WTC11 (cell line): ENCODE results near the gene LMO1. TPM values are rescaled to one million over a fixed set of nuclear protein-coding genes. Genes with fewer than 3 reads are reported as not detected.

Source experiments
- ATAC-seq: fragments of 200-7000 bp; cut with Tn5 transposase; 2 replicates; pipeline ENCODE4 v1.10.0; 2021; ENCODE audit warnings: mild to moderate bottlenecking, moderate library complexity
- CTCF ChIA-PET: fragments of 300-600 bp; sonication (Branson Sonifier 250); formaldehyde crosslinking; loops from one replicate; lab custom pipeline; 2021; ENCODE audit warnings: antibody characterized with exemption; lab: Charles Lee
- POLR2A ChIA-PET: fragments of 350-600 bp; sonication (Branson Sonifier 250); formaldehyde crosslinking; loops from one replicate; lab custom pipeline; 2021; ENCODE audit warnings: antibody characterized with exemption; lab: Charles Lee
- DNase-seq: peaks from one replicate; pipeline ENCODE4 v3.0.0; 2021; ENCODE audit warnings: low spot score
- H3K27ac Mint-ChIP-seq: 2 replicates; pipeline ENCODE4 v1.8.0; 2021; ENCODE audit warnings: mixed read lengths
- H3K27me3 Mint-ChIP-seq: 2 replicates; pipeline ENCODE4 v1.8.0; 2021; ENCODE audit warnings: low read depth, mild to moderate bottlenecking, moderate library complexity, mixed read lengths
- H3K36me3 Mint-ChIP-seq: 2 replicates; pipeline ENCODE4 v1.8.0; 2021; ENCODE audit warnings: mixed read lengths
- H3K4me1 Mint-ChIP-seq: 2 replicates; pipeline ENCODE4 v1.8.0; 2022; ENCODE audit warnings: mixed read lengths
- H3K4me3 Mint-ChIP-seq: 2 replicates; pipeline ENCODE4 v1.8.0; 2021; ENCODE audit warnings: mild to moderate bottlenecking, moderate library complexity, mixed read lengths
- H3K9me3 Mint-ChIP-seq: 2 replicates; pipeline ENCODE4 v1.8.0; 2021; ENCODE audit warnings: mixed read lengths
- ELF4 ChIP-seq: sonication (generic); formaldehyde crosslinking; IDR thresholded peaks from 2 replicates; pipeline ENCODE4 v1.8.1; 2022; ENCODE audit warnings: low read depth, mild to moderate bottlenecking, moderate library complexity, missing genetic modification reagents
- ETV6 ChIP-seq: sonication (generic); formaldehyde crosslinking; IDR thresholded peaks from 2 replicates; pipeline ENCODE4 v1.8.1; 2022; ENCODE audit warnings: mild to moderate bottlenecking, missing genetic modification reagents
- FOXJ3 ChIP-seq: sonication (generic); formaldehyde crosslinking; IDR thresholded peaks from 2 replicates; pipeline ENCODE4 v1.9.0; 2021; ENCODE audit warnings: missing genetic modification reagents, mild to moderate bottlenecking, borderline replicate concordance
- GABPB1 ChIP-seq: sonication (generic); formaldehyde crosslinking; IDR thresholded peaks from 2 replicates; pipeline ENCODE4 v1.8.1; 2023; ENCODE audit warnings: mild to moderate bottlenecking, missing genetic modification reagents
- GTF2I ChIP-seq: fragments of 250-450 bp; sonication (Bioruptor Pico); conservative IDR thresholded peaks from 2 replicates; pipeline ENCODE4 v1.4.0; 2021; ENCODE audit warnings: mild to moderate bottlenecking
- HMGA2 ChIP-seq: fragments of 250-450 bp; sonication (Bioruptor Pico); IDR thresholded peaks from 2 replicates; pipeline ENCODE4 v1.4.0; 2021; ENCODE audit warnings: mild to moderate bottlenecking, moderate library complexity
- JUN ChIP-seq: sonication (generic); formaldehyde crosslinking; IDR thresholded peaks from 2 replicates; pipeline ENCODE4 v1.8.0; 2023; ENCODE audit warnings: mild to moderate bottlenecking, missing genetic modification reagents
- MXD4 ChIP-seq: fragments of 250-450 bp; sonication (Bioruptor Pico); IDR thresholded peaks from 2 replicates; pipeline ENCODE4 v1.8.0; 2021; ENCODE audit warnings: mild to moderate bottlenecking, moderate library complexity, borderline replicate concordance
- SOX15 ChIP-seq: fragments of 250-450 bp; sonication (Bioruptor Pico); IDR thresholded peaks from 2 replicates; pipeline ENCODE4 v1.9.0; 2021; ENCODE audit warnings: mild to moderate bottlenecking
- TEAD1 ChIP-seq: sonication (generic); formaldehyde crosslinking; IDR thresholded peaks from 2 replicates; pipeline ENCODE4 v1.8.0; 2022; ENCODE audit warnings: mild to moderate bottlenecking, missing genetic modification reagents
- ZNF121 ChIP-seq: sonication (generic); formaldehyde crosslinking; IDR thresholded peaks from 2 replicates; pipeline ENCODE4 v1.8.0; 2023; ENCODE audit warnings: missing genetic modification reagents
- ZNF263 ChIP-seq: sonication (generic); formaldehyde crosslinking; IDR thresholded peaks from 2 replicates; pipeline ENCODE4 v1.8.1; 2022; ENCODE audit warnings: low read depth, mild to moderate bottlenecking, moderate library complexity, missing genetic modification reagents
- ZNF317 ChIP-seq: sonication (generic); formaldehyde crosslinking; IDR thresholded peaks from 2 replicates; pipeline ENCODE4 v1.8.1; 2023; ENCODE audit warnings: low read depth, mild to moderate bottlenecking, moderate library complexity, missing genetic modification reagents, borderline replicate concordance
- ZNF416 ChIP-seq: fragments of 250-450 bp; sonication (Bioruptor Pico); IDR thresholded peaks from 2 replicates; pipeline ENCODE4 v1.9.0; 2021; ENCODE audit warnings: mild to moderate bottlenecking, inconsistent platforms
- total RNA-seq: library from RNA; stranded (reverse); gene quantifications from 3 replicates; pipeline ENCODE4 v1.2.3, GENCODE V29; 2021
- TF ChIP-seq, protein P1 (sequence below): fragments of 250-450 bp; sonication (Bioruptor Pico); IDR thresholded peaks from 2 replicates; pipeline ENCODE4 v2.1.2; 2022; ENCODE audit warnings: mild to moderate bottlenecking, moderate library complexity
- TF ChIP-seq, protein P2 (sequence below): sonication (generic); formaldehyde crosslinking; IDR thresholded peaks from 2 replicates; pipeline ENCODE4 v1.8.1; 2022; ENCODE audit warnings: mild to moderate bottlenecking, moderate library complexity, missing genetic modification reagents
- TF ChIP-seq, protein P3 (sequence below): fragments of 250-450 bp; sonication (Bioruptor Pico); IDR thresholded peaks from 2 replicates; pipeline ENCODE4 v1.9.0; 2021; ENCODE audit warnings: mild to moderate bottlenecking
- TF ChIP-seq, protein P4 (sequence below): sonication (generic); formaldehyde crosslinking; IDR thresholded peaks from 2 replicates; pipeline ENCODE4 v1.8.0; 2022; ENCODE audit warnings: mild to moderate bottlenecking, missing genetic modification reagents
- TF ChIP-seq, protein P5 (sequence below): fragments of 250-450 bp; sonication (Bioruptor Pico); IDR thresholded peaks from 2 replicates; pipeline ENCODE4 v1.9.0; 2021; ENCODE audit warnings: mild to moderate bottlenecking, borderline replicate concordance
- TF ChIP-seq, protein P6 (sequence below): sonication (generic); formaldehyde crosslinking; IDR thresholded peaks from 2 replicates; pipeline ENCODE4 v1.8.0; 2023; ENCODE audit warnings: missing genetic modification reagents, mild to moderate bottlenecking, borderline replicate concordance

The LMO1 gene
- total RNA-seq, 1 experiment from 2014 or later = 0.44 TPM

DNA sequence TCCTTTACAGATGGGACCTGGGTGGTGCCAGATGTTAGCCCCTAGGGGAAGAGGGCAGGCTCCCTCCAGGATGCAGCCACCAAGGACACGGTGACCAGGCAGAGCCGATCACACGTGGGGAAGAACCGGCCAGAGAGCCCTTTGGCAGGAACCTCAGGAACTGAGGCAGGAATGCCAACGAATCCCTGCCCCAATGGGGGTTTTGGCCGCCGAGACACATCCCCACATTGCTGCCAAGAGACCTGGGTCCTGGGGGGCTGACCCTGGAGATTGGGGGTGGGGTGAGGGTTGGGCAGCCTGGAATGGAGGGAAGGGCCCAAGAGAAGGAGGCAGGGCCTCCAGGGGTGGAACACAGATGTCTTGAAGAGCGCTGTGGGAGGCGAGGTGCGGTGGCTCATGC, 28.7 kb upstream of the LMO1 start:
- H3K4me3 Mint-ChIP-seq = no peak overlapping the region
- H3K27me3 Mint-ChIP-seq = no peaks in the 10 kb centered on the region
- no peak for DNase-seq
- ATAC-seq = no peak
- no peaks in the 10 kb centered on the region for H3K9me3 Mint-ChIP-seq
- TF ChIP-seq JUN (CRISPR knock-in tag) = no peak
- TF ChIP-seq ZNF121 (CRISPR knock-in tag) = no peak
- no peak for TF ChIP-seq ELF4
- TF ChIP-seq HMGA2 (CRISPR knock-in tag) = no peak
- no peak for TF ChIP-seq ETV6 (CRISPR knock-in tag)
- no peak for TF ChIP-seq GTF2I (CRISPR knock-in tag)
- TF ChIP-seq, protein P1, sequence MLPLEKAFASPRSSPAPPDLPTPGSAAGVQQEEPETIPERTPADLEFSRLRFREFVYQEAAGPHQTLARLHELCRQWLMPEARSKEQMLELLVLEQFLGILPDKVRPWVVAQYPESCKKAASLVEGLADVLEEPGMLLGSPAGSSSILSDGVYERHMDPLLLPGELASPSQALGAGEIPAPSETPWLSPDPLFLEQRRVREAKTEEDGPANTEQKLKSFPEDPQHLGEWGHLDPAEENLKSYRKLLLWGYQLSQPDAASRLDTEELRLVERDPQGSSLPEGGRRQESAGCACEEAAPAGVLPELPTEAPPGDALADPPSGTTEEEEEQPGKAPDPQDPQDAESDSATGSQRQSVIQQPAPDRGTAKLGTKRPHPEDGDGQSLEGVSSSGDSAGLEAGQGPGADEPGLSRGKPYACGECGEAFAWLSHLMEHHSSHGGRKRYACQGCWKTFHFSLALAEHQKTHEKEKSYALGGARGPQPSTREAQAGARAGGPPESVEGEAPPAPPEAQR (CRISPR knock-in tag) = no peak
- TF ChIP-seq GABPB1 (CRISPR knock-in tag) = no peak
- TF ChIP-seq, protein P2, sequence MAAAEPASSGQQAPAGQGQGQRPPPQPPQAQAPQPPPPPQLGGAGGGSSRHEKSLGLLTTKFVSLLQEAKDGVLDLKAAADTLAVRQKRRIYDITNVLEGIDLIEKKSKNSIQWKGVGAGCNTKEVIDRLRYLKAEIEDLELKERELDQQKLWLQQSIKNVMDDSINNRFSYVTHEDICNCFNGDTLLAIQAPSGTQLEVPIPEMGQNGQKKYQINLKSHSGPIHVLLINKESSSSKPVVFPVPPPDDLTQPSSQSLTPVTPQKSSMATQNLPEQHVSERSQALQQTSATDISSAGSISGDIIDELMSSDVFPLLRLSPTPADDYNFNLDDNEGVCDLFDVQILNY = no peak
- TF ChIP-seq, protein P3, sequence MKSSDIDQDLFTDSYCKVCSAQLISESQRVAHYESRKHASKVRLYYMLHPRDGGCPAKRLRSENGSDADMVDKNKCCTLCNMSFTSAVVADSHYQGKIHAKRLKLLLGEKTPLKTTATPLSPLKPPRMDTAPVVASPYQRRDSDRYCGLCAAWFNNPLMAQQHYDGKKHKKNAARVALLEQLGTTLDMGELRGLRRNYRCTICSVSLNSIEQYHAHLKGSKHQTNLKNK (CRISPR knock-in tag) = no peak
- TF ChIP-seq TEAD1 (CRISPR knock-in tag) = no peak
- TF ChIP-seq, protein P4, sequence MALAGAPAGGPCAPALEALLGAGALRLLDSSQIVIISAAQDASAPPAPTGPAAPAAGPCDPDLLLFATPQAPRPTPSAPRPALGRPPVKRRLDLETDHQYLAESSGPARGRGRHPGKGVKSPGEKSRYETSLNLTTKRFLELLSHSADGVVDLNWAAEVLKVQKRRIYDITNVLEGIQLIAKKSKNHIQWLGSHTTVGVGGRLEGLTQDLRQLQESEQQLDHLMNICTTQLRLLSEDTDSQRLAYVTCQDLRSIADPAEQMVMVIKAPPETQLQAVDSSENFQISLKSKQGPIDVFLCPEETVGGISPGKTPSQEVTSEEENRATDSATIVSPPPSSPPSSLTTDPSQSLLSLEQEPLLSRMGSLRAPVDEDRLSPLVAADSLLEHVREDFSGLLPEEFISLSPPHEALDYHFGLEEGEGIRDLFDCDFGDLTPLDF (CRISPR knock-in tag) = no peak
- H3K36me3 Mint-ChIP-seq = no peaks in the 10 kb centered on the region
- ChIA-PET POLR2A (no interaction called here), CTCF (interaction anchor here (1.5 kb wide), 1 partner anchor 29 kb away, joined by 5 read pairs; no protein-coding TSS in a partner anchor)
- no peak overlapping the region for H3K27ac Mint-ChIP-seq
- H3K4me1 Mint-ChIP-seq = 0 out of 2 replicates have a peak, but pooled peaks cover 2% of the 10 kb centered on the region

DNA sequence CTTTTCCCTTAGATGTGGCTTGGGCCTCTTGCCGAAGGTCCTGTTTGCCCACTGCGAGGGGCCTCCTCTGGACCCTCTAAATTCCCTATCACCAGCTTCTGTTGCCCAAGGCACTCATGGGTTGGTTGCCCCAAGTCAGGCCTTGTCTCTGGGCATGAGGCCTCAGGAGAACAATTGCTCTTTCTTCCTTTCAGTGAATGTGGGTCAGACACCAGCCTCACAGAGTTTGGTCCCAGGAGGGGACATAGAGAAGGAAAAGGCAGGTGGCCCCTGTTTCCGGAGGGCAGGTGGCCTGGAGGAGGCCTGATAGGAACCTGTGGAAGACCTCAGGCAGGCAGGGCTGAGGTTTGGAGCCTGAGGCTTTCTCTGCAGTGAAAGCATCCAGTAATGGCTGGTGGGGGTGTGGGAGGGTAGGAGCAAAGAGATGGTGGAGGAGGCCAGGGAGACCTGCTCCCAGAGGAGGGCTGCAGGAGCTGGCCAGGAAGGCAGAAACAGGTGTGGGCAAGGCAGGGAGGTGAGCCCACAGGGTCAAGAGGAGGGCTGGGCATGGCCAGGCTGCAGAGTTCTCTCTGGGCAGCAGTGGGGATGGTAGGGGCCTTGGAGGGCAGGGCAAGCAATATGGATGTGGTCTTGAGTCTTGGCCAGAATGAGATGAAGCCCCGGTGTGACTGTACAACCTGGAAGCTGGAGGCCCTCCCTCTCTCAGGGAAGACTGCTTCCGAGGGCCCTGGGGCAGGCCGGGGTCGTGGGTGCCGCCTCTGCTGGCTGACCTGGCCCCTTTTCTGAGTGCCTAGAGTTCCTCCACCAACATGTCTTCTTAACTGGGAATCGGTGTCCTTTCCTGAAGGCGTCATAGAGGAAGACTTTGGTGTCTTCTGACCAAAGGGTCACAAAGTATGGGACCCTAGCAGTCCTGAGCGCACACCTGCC, 28.0 kb upstream of the LMO1 start:
- no peaks in the 10 kb centered on the region for H3K9me3 Mint-ChIP-seq
- H3K4me1 Mint-ChIP-seq = 0 out of 2 replicates have a peak, but pooled peaks cover 2% of the 10 kb centered on the region
- ChIA-PET POLR2A (no interaction called here), CTCF (interaction anchor here (1.5 kb wide), 1 partner anchor 29 kb away, joined by 5 read pairs; no protein-coding TSS in a partner anchor)
- no peak for ATAC-seq
- no peak overlapping the region for H3K4me3 Mint-ChIP-seq
- no peaks in the 10 kb centered on the region for H3K36me3 Mint-ChIP-seq
- DNase-seq = no peak
- H3K27ac Mint-ChIP-seq = no peak overlapping the region
- H3K27me3 Mint-ChIP-seq = no peaks in the 10 kb centered on the region
- TF ChIP-seq ZNF317 (CRISPR knock-in tag) = no peak
- TF ChIP-seq MXD4 = no peak
- TF ChIP-seq, protein P5, sequence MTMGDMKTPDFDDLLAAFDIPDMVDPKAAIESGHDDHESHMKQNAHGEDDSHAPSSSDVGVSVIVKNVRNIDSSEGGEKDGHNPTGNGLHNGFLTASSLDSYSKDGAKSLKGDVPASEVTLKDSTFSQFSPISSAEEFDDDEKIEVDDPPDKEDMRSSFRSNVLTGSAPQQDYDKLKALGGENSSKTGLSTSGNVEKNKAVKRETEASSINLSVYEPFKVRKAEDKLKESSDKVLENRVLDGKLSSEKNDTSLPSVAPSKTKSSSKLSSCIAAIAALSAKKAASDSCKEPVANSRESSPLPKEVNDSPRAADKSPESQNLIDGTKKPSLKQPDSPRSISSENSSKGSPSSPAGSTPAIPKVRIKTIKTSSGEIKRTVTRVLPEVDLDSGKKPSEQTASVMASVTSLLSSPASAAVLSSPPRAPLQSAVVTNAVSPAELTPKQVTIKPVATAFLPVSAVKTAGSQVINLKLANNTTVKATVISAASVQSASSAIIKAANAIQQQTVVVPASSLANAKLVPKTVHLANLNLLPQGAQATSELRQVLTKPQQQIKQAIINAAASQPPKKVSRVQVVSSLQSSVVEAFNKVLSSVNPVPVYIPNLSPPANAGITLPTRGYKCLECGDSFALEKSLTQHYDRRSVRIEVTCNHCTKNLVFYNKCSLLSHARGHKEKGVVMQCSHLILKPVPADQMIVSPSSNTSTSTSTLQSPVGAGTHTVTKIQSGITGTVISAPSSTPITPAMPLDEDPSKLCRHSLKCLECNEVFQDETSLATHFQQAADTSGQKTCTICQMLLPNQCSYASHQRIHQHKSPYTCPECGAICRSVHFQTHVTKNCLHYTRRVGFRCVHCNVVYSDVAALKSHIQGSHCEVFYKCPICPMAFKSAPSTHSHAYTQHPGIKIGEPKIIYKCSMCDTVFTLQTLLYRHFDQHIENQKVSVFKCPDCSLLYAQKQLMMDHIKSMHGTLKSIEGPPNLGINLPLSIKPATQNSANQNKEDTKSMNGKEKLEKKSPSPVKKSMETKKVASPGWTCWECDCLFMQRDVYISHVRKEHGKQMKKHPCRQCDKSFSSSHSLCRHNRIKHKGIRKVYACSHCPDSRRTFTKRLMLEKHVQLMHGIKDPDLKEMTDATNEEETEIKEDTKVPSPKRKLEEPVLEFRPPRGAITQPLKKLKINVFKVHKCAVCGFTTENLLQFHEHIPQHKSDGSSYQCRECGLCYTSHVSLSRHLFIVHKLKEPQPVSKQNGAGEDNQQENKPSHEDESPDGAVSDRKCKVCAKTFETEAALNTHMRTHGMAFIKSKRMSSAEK (CRISPR knock-in tag) = no peak
- no peak for TF ChIP-seq JUN (CRISPR knock-in tag)
- TF ChIP-seq, protein P6, sequence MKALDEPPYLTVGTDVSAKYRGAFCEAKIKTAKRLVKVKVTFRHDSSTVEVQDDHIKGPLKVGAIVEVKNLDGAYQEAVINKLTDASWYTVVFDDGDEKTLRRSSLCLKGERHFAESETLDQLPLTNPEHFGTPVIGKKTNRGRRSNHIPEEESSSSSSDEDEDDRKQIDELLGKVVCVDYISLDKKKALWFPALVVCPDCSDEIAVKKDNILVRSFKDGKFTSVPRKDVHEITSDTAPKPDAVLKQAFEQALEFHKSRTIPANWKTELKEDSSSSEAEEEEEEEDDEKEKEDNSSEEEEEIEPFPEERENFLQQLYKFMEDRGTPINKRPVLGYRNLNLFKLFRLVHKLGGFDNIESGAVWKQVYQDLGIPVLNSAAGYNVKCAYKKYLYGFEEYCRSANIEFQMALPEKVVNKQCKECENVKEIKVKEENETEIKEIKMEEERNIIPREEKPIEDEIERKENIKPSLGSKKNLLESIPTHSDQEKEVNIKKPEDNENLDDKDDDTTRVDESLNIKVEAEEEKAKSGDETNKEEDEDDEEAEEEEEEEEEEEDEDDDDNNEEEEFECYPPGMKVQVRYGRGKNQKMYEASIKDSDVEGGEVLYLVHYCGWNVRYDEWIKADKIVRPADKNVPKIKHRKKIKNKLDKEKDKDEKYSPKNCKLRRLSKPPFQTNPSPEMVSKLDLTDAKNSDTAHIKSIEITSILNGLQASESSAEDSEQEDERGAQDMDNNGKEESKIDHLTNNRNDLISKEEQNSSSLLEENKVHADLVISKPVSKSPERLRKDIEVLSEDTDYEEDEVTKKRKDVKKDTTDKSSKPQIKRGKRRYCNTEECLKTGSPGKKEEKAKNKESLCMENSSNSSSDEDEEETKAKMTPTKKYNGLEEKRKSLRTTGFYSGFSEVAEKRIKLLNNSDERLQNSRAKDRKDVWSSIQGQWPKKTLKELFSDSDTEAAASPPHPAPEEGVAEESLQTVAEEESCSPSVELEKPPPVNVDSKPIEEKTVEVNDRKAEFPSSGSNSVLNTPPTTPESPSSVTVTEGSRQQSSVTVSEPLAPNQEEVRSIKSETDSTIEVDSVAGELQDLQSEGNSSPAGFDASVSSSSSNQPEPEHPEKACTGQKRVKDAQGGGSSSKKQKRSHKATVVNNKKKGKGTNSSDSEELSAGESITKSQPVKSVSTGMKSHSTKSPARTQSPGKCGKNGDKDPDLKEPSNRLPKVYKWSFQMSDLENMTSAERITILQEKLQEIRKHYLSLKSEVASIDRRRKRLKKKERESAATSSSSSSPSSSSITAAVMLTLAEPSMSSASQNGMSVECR (CRISPR knock-in tag) = no peak
- no peak for TF ChIP-seq SOX15 (CRISPR knock-in tag)
- no peak for TF ChIP-seq ZNF263 (CRISPR knock-in tag)
- TF ChIP-seq FOXJ3 = no peak
- TF ChIP-seq ZNF416 = no peak
